Epithelial cell of esophagus (primary cell): ENCODE measurements around the gene PSD2.

Experiments
- DNase-seq: peaks from one replicate; pipeline ENCODE4 v3.0.0; 2010; ENCODE audit warnings: low read depth
- H3K4me3 ChIP-seq: 2 replicates; pipeline ENCODE4 v1.5.1; 2011; ENCODE audit warnings: mild to moderate bottlenecking, low read length, control low read depth
- TF ChIP-seq, protein P1 (sequence below): IDR thresholded peaks from 2 replicates; pipeline ENCODE4 v1.5.1; 2011; ENCODE audit warnings: low read depth, mild to moderate bottlenecking, low read length, control low read depth, inconsistent platforms; ENCODE audit not compliant: insufficient read depth; ENCODE audit errors: missing control alignments

PSD2 gene

DNA sequence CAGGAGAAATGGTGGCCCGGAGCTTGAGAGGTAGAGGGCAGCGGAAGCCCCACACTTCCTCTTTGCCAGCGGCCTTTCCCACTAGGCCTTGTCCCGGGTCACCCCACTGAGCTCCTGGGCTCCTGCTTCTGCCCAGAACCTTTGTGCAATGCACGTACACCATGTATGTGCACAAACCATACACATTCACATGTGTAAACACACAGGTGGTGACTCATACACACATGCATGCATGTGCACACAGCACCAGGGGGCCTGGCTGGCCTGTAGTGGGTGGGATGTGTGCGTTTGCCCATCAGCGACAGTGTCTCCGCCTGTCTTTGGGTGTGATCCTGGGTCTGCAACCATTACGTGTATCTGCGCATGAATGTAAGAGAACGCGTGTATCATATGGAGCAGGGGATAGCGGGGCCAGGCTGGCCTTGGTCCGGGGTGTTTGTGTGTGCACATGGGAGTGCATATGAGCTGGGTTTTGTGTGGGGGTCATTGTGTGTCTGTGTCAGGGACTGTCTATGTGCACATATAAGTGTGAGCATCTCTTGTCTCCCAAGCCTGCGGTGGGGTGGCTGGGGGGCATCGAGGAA is 43.7 kb downstream of the PSD2 start:
- no peak for DNase-seq
- H3K4me3 ChIP-seq: no peak overlapping the region
- TF ChIP-seq, protein P1, sequence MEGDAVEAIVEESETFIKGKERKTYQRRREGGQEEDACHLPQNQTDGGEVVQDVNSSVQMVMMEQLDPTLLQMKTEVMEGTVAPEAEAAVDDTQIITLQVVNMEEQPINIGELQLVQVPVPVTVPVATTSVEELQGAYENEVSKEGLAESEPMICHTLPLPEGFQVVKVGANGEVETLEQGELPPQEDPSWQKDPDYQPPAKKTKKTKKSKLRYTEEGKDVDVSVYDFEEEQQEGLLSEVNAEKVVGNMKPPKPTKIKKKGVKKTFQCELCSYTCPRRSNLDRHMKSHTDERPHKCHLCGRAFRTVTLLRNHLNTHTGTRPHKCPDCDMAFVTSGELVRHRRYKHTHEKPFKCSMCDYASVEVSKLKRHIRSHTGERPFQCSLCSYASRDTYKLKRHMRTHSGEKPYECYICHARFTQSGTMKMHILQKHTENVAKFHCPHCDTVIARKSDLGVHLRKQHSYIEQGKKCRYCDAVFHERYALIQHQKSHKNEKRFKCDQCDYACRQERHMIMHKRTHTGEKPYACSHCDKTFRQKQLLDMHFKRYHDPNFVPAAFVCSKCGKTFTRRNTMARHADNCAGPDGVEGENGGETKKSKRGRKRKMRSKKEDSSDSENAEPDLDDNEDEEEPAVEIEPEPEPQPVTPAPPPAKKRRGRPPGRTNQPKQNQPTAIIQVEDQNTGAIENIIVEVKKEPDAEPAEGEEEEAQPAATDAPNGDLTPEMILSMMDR: no peak

DNA sequence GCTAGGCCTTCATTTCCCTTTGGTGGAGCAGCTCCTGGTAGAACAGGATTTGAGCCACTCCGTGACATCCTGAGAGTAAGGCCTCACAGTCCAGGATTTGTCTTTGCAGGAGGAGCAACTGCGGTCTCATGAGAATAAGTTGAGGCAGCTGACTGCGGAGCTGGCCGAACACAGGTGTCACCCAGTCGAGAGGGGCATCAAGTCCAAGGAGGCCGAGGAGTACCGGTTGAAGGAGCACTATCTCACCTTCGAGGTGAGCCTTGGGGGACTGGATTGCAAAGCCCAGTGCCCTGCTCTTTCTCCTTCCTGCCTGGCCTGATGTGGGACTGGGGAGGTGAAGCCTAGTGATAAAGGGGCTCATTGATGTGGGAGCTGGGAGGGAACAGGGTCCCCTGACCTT is 44.3 kb downstream of the PSD2 start:
- no peak for DNase-seq
- H3K4me3 ChIP-seq: no peak overlapping the region
- TF ChIP-seq, protein P1: no peak

DNA sequence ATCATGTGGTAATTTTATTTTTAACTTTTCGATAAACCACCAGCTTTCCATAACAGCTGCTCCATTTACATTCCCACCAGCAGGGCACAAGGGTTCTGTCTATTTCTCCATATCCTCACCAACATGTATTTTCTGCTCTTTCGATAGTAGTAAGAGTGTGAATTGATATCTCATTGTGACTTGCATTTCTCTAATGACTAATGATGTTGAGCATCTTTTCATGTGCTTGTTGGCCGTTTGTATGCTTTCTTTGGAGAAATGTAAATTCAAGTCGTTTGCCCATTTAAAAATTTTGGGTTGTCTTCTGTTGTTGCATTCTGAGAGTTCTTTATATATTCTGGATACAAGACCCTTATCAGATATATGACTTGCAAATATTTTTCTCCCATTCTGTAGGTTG is 45.9 kb downstream of the PSD2 start:
- TF ChIP-seq, protein P1: no peak
- no peak overlapping the region for H3K4me3 ChIP-seq

DNA sequence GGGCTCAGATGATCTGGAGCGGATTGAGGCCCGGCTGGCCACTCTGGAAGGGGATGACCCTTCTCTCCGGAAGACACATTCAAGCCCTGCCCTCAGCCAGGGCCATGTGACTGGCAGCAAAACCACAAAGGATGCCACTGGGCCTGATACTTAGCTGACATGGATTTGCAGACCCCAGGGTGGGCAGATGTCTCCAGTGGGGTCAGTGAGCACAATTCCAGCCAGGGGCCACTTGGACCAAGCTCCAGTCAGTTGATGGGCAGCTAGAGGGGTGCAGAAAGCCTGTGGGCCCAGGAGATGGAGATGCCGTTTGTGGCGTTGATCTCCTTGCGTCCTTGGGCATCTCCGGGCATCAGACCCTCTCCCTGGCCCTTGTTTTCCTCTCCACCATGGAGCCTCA is 46.7 kb downstream of the PSD2 start:
- H3K4me3 ChIP-seq: no peak overlapping the region
- DNase-seq: no peak
- TF ChIP-seq, protein P1: no peak

More for the DNA sequence above, 45.9 kb downstream of the PSD2 start:
- no peak for DNase-seq

DNA sequence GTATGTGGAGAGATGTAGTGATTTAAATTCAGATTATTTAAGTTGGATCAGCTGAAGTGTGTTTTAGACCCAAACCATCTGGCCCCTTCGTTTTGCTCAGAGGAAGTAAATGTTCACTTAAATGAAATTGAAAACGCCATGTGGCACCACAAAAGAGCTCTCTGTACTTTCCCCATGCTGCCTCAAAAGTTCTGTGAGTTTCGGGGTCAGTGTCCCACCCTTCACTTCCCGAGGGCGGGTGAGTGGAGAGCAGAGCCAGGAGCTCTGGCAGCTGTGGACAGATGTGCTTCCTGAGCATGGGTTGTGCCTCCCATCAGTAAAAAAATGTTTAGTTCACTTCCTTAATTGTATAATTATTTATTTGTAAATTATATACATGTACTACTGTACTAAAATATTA is 48.4 kb downstream of the PSD2 start:
- TF ChIP-seq, protein P1: no peak
- DNase-seq: no peak
- H3K4me3 ChIP-seq: no peak overlapping the region

DNA sequence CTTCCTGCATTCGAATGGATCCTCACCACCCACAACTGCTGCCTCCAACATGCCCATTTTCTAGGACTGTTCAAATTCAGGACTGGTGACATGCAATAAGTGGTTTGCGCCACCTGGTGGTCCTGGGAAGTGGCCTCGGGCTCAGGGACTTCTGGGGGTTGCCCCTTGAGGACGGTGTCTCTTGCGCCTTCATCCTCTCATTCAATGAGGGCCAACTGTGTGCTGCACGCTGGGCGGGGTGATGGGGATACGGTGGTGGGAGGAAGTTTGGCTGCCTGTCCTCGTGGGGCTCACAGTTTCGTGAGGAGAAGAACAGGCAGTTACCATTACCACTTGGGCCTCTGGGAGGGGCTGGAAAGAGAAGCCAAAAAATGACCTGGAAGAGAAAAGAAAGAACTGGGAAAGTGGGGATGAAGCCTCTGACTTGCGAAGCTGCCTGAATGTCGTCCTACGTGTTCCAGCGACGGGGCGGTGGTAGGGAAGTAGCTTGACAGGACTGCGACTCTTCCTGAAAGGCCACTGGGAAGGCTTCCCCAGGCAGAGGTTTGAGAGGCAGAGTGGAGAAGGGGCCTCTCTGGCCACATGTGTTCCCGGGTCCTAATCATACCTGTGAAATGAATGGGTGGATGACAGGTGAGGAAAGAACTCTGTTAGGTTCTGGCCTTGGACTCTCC is 49.0 kb downstream of the PSD2 start:
- peak; percentile 59 for DNase-seq
- TF ChIP-seq, protein P1: peak; percentile 67
- H3K4me3 ChIP-seq: no peak overlapping the region
